Suprapubic skin (tissue), 4 donors: ENCODE results near the gene CHD2. TPM values are rescaled to one million over a fixed set of nuclear protein-coding genes. Genes with fewer than 3 reads are reported as not detected.

ENCODE experiments used
- DNase-seq, 2 donors: peaks; one replicate each; pipeline ENCODE4 v3.0.0-alpha.2; 2019; ENCODE audit warnings: low spot score in 2 of 2
- H3K27ac ChIP-seq: fragments of 200-600 bp; sonication (generic); one replicate; pipeline ENCODE4 v1.5.1; 2019
- H3K27me3 ChIP-seq: fragments of 200-600 bp; sonication (generic); one replicate; pipeline ENCODE4 v1.5.1; 2019
- H3K36me3 ChIP-seq: fragments of 200-600 bp; sonication (generic); one replicate; pipeline ENCODE4 v1.5.1; 2019
- H3K4me1 ChIP-seq: fragments of 200-600 bp; sonication (generic); one replicate; pipeline ENCODE4 v1.5.1; 2019
- H3K4me3 ChIP-seq: fragments of 200-600 bp; sonication (generic); one replicate; pipeline ENCODE4 v1.5.1; 2019; ENCODE audit warnings: mild to moderate bottlenecking
- H3K9me3 ChIP-seq: fragments of 200-600 bp; sonication (generic); one replicate; pipeline ENCODE4 v1.5.1; 2019
- EP300 ChIP-seq: sonication (generic); formaldehyde crosslinking; IDR thresholded peaks from one replicate; pipeline ENCODE4 v1.6.1; 2017; ENCODE audit warnings: antibody characterized with exemption
- POLR2A ChIP-seq, 2 donors: fragments of 450-650 bp; IDR thresholded peaks; one replicate each; pipeline ENCODE4 v1.6.1; 2017; ENCODE audit warnings: antibody characterized with exemption in 2 of 2, mild to moderate bottlenecking in 2 of 2, moderate library complexity in 2 of 2
- POLR2AphosphoS5 ChIP-seq, 3 donors: sonication (generic); formaldehyde crosslinking; IDR thresholded peaks; one replicate each; pipeline ENCODE4 v1.6.1; 2017; ENCODE audit warnings: antibody characterized with exemption in 3 of 3
- WGBS: methylation state at CpG from one replicate; pipeline ENCODE4 v1.1.5; 2018; 5-methylcytosine and 5-hydroxymethylcytosine counted together
- total RNA-seq, 4 donors: library from RNA; depleted of rRNA; stranded (reverse); fragments of >200 nt; gene quantifications; one replicate each; pipeline ENCODE4 v1.1.0, GENCODE V29; 2016
- TF ChIP-seq, protein P1 (sequence below), 2 donors: fragments of 200-600 bp in 1 of 2; fragments of 450-650 bp in 1 of 2; sonication (generic) in 1 of 2; IDR thresholded peaks; one replicate each; pipeline ENCODE4 v1.5.1; 2016 to 2019; ENCODE audit warnings: antibody characterized with exemption in 2 of 2, mild to moderate bottlenecking in 1 of 2, moderate library complexity in 1 of 2

Gene CHD2
- total RNA-seq, 4 donors from 2014 or later: 93.3 to 319 (median 127) TPM

DNA sequence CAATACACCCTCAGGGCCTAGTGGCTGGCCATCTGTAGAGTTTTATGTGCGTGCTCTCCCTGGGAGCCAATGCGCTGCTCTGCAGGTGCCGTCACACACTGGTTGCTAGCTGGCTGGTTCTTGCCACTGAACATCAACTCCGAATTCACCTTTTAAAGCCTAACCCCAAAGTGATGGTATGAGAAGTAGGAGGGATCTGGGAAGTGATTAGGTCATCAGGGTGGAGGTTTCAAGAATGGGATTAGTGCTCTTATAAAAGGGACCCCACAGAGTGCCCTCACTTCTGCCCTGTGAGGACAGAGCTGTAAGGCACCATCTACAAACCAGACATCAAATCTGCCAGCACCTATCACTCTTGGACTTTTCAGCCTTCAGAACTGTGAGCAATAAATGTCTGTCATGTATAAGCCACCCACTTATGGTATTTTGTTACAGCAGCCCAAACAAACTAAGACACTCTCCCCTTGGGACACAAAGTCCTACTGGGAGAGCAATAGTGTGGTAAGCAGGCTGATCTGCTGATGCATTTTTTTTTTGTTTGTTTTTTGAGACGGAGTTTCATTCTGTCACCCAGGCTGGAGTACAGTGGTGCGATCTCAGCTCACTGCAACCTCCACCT, 168.6 kb downstream of the CHD2 start:
- no peak overlapping the region for H3K27ac ChIP-seq
- H3K36me3 ChIP-seq: peaks cover 5% of the 10 kb centered on the region
- peaks cover 6% of the 10 kb centered on the region for H3K27me3 ChIP-seq
- WGBS: 86% methylated on average over 6 of the region's 6 CpGs
- TF ChIP-seq EP300 (no peak), POLR2A (IDR thresholded peaks at IDR 0.05) (no peak), POLR2AphosphoS5 (IDR thresholded peaks at IDR 0.05) (no peak)
- TF ChIP-seq, protein P1, sequence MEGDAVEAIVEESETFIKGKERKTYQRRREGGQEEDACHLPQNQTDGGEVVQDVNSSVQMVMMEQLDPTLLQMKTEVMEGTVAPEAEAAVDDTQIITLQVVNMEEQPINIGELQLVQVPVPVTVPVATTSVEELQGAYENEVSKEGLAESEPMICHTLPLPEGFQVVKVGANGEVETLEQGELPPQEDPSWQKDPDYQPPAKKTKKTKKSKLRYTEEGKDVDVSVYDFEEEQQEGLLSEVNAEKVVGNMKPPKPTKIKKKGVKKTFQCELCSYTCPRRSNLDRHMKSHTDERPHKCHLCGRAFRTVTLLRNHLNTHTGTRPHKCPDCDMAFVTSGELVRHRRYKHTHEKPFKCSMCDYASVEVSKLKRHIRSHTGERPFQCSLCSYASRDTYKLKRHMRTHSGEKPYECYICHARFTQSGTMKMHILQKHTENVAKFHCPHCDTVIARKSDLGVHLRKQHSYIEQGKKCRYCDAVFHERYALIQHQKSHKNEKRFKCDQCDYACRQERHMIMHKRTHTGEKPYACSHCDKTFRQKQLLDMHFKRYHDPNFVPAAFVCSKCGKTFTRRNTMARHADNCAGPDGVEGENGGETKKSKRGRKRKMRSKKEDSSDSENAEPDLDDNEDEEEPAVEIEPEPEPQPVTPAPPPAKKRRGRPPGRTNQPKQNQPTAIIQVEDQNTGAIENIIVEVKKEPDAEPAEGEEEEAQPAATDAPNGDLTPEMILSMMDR (IDR thresholded peaks at IDR 0.05): no peak
- no peak overlapping the region for H3K4me3 ChIP-seq
- DNase-seq: no peak
- H3K9me3 ChIP-seq: no peaks in the 10 kb centered on the region
- peaks cover 55% of the 10 kb centered on the region for H3K4me1 ChIP-seq

DNA sequence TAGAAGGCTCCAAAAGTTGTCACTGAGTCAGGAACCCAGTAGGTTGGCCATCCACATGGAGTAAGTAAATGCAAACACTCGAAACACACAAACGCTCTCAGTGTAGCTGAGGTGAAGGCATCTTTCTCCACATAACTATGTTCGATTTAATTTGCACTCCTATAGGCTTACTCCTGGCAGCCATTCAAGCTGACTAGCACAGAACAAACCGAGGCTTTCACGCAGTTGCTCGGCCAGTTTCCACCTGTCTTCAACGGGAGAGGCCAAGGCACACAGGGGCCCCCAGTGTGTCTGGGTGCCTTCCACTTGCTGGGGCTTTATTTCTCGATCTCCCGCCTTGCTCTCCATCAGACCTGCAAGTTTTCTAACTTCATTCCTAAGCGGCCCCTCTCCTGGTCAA, 170.0 kb downstream of the CHD2 start:
- 60% methylated on average over 10 of the region's 10 CpGs for WGBS
- Histone ChIP-seq H3K36me3 (peaks cover 5% of the 10 kb centered on the region), H3K27me3 (peaks cover 12% of the 10 kb centered on the region), H3K4me1 (peaks cover 49% of the 10 kb centered on the region), H3K9me3 (no peaks in the 10 kb centered on the region), H3K27ac (peak overlapping the region; percentile 93), H3K4me3 (peak overlapping the region; percentile 72)
- TF ChIP-seq POLR2A (IDR thresholded peaks at IDR 0.05) (no peak), POLR2AphosphoS5 (IDR thresholded peaks at IDR 0.05) (no peak), EP300 (no peak)
- TF ChIP-seq, protein P1 (IDR thresholded peaks at IDR 0.05): no peak
- no peak for DNase-seq

DNA sequence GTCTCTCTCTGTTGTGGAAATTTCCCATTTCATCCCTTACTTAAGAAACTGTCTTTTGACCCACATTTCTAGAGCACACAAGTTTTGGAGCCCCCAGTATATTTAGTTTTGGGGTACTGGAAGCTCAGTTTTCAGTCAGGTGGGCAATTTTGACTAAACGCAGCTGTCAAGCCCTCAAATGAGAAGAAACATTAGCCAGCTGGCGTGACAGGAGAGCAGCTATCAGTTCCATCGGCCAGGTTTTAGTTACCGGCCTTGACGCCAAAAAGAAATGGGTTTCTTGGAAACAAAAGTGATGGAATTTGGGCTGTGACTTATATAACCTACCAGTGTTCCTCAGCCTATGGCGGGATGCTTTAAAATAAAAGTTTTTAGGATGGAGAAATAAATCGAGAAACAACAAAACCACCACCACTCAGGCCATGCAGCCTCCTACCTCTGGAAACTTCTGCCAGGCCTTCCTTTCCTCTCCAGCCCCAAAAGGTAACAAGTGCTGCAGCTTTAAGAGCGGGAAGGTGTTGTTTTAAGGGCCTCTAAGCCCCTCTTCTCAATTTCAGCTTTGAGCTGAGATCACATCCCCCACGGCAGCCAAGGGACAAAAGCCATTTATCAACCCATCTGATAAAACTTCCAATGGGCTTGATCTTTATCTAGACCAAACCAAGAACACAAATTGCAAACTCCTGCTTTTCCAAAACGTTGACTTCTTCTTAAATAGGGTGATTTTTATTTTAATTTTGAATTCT, 170.6 kb downstream of the CHD2 start:
- Histone ChIP-seq H3K27me3 (peaks cover 12% of the 10 kb centered on the region), H3K36me3 (peaks cover 3% of the 10 kb centered on the region), H3K4me1 (peaks cover 49% of the 10 kb centered on the region), H3K9me3 (no peaks in the 10 kb centered on the region), H3K27ac (peak overlapping the region; percentile 93), H3K4me3 (peak overlapping the region; percentile 72)
- 47% methylated on average over 10 of the region's 10 CpGs for WGBS
- DNase-seq: no peak
- TF ChIP-seq POLR2AphosphoS5 (IDR thresholded peaks at IDR 0.05): no peak

DNA sequence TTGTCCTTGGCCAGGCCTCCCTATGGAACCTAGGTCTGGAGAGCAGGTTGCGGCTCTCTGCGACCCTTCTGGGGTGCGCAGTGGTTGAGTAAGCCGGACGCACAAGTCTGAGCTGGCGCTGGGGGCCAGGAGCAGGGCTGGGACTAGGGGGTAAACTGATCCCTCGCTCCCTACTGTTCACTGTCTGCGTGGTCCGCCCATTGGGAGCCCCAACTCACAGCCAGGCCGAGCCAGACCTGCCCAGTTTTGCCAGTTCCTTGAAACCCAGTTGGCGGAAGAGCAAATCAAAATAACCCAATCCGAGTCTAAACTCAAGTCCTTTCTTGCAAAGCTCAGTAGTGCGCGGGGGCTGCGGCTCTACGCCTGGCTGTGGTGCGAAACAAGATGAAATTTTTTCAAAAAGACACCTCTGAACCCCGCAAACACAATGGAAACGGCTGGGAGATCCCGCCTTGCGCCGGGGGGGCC, 171.4 kb downstream of the CHD2 start:
- Histone ChIP-seq H3K27me3 (peaks cover 12% of the 10 kb centered on the region), H3K4me1 (peaks cover 49% of the 10 kb centered on the region), H3K4me3 (peak overlapping the region; percentile 72), H3K9me3 (no peaks in the 10 kb centered on the region), H3K36me3 (no peaks in the 10 kb centered on the region), H3K27ac (peak overlapping the region; percentile 93)
- WGBS: 14% methylated on average over 16 of the region's 22 CpGs
- DNase-seq: peak in 1 of 2 donors; percentile 56
- TF ChIP-seq EP300 (no peak), POLR2AphosphoS5 (IDR thresholded peaks at IDR 0.05) (no peak), POLR2A (IDR thresholded peaks at IDR 0.05) (no peak)
- TF ChIP-seq, protein P1 (IDR thresholded peaks at IDR 0.05): no peak

DNA sequence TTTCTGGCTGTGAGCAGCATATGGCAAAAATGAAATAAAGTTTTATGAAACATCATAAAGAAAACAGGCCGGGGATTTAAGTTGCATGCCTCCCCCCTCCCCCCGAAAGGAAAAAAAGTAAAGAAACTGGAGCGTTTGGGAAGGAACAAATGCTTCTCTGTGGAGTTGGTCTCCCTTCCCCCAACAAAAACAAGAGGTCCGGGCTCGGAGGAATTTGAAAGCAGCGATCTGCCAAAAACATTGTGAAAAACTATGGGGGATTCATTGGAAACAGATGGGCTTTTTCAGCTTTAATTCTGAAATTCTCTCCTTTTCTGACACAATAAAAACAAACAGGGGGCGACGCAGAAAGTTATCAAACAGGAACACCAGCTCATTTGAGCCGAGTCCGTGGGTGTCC, 171.9 kb downstream of the CHD2 start:
- 2% methylated on average over 10 of the region's 10 CpGs for WGBS
- peaks cover 49% of the 10 kb centered on the region for H3K4me1 ChIP-seq
- H3K4me3 ChIP-seq: peak overlapping the region; percentile 72
- no peaks in the 10 kb centered on the region for H3K9me3 ChIP-seq
- TF ChIP-seq POLR2AphosphoS5 (IDR thresholded peaks at IDR 0.05): no peak
- peak in 1 of 2 donors; percentile 31 for TF ChIP-seq POLR2A (IDR thresholded peaks at IDR 0.05)
- TF ChIP-seq, protein P1 (IDR thresholded peaks at IDR 0.05): no peak
- TF ChIP-seq EP300: no peak
- peak in 1 of 2 donors; percentile 62 for DNase-seq
- peaks cover 12% of the 10 kb centered on the region for H3K27me3 ChIP-seq
- H3K36me3 ChIP-seq: no peaks in the 10 kb centered on the region
- peak overlapping the region; percentile 93 for H3K27ac ChIP-seq
